GM12878 (cell line): ENCODE data around the gene MIOS. TPM values are rescaled to one million over a fixed set of nuclear protein-coding genes. Genes with fewer than 3 reads are reported as not detected.
A peak's percentile ranks its signal among the peaks of the same experiment; 100 is the strongest.

Experiments used
- ATF2 ChIP-seq: IDR thresholded peaks from 2 replicates; pipeline ENCODE4 v1.6.1; 2012; ENCODE audit warnings: low read length, inconsistent platforms
- CHD2 ChIP-seq: IDR thresholded peaks from 2 replicates; pipeline ENCODE4 v1.6.1; 2011; ENCODE audit warnings: low read depth, low read length, improper control_type of control experiment, borderline replicate concordance
- E2F8 ChIP-seq: fragments of 450-650 bp; IDR thresholded peaks from 2 replicates; pipeline ENCODE4 v1.6.1; 2018; ENCODE audit warnings: mild to moderate bottlenecking, low read depth, moderate library complexity; ENCODE audit not compliant: partially characterized antibody
- GATAD2B ChIP-seq: fragments of 450-650 bp; conservative IDR thresholded peaks from 2 replicates; pipeline ENCODE4 v1.6.1; 2017; ENCODE audit warnings: low read depth, mild to moderate bottlenecking, moderate library complexity
- HDAC6 ChIP-seq: fragments of 200-600 bp; sonication (generic); IDR thresholded peaks from one replicate; pipeline ENCODE4 v1.8.0; 2017; ENCODE audit warnings: antibody characterized with exemption; ENCODE audit not compliant: unreplicated experiment
- KDM1A ChIP-seq: fragments of 200-600 bp; sonication (generic); IDR thresholded peaks from 2 replicates; pipeline ENCODE4 v1.6.1; 2016; ENCODE audit warnings: borderline replicate concordance
- MYB ChIP-seq: fragments of 150-350 bp; IDR thresholded peaks from 2 replicates; pipeline ENCODE4 v1.6.1; 2014; ENCODE audit warnings: mild to moderate bottlenecking, low read depth, low read length, borderline replicate concordance
- NKRF ChIP-seq: fragments of 450-650 bp; conservative IDR thresholded peaks from 2 replicates; pipeline ENCODE4 v1.6.1; 2017; ENCODE audit warnings: mild to moderate bottlenecking, moderate library complexity
- NR2F1 ChIP-seq: fragments of 450-650 bp; conservative IDR thresholded peaks from 2 replicates; pipeline ENCODE4 v1.6.1; 2017; ENCODE audit warnings: mild to moderate bottlenecking
- SMAD1 ChIP-seq: fragments of 450-650 bp; IDR thresholded peaks from 2 replicates; pipeline ENCODE4 v1.6.1; 2018; ENCODE audit warnings: mild to moderate bottlenecking, low read depth; ENCODE audit not compliant: partially characterized antibody
- SMC3 ChIP-seq: IDR thresholded peaks from 2 replicates; pipeline ENCODE4 v1.6.1; 2011; ENCODE audit warnings: low read length, improper control_type of control experiment, borderline replicate concordance
- SRF ChIP-seq, 2 experiments: IDR thresholded peaks; 2 replicates each; pipeline ENCODE4 v1.6.1; 2011; ENCODE audit warnings: low read depth in 2 of 2, low read length in 2 of 2, mild to moderate bottlenecking in 1 of 2, moderate library complexity in 1 of 2
- TBL1XR1 ChIP-seq: IDR thresholded peaks from 2 replicates; pipeline ENCODE4 v1.6.1; 2012; ENCODE audit warnings: low read depth, low read length, improper control_type of control experiment
- ZNF274 ChIP-seq: IDR thresholded peaks from one replicate; pipeline ENCODE4 v1.8.0; 2011; ENCODE audit not compliant: insufficient read length, insufficient read depth
- ZNF592 ChIP-seq: fragments of 450-650 bp; IDR thresholded peaks from 2 replicates; pipeline ENCODE4 v1.6.1; 2017; ENCODE audit warnings: mild to moderate bottlenecking, moderate library complexity
- polyA plus RNA-seq, 11 experiments: library from polyadenylated mRNA; depleted of rRNA in 4 of 11; unstranded in 6 of 11; stranded (reverse) in 5 of 11; fragments of >200 nt; fragmentation: Nextera tagmentation in 4 of 11; fragmentation: Illumina TruSeq in 1 of 11; extraction: Ambion mirVana in 4 of 11; extraction: Trizol in 1 of 11; gene quantifications; 1 replicate in 1 of 11; 2 replicates in 10 of 11; pipeline versions ENCODE4 v1.2.1 to v1.2.3, GENCODE V29; 2011 to 2016; ENCODE audit warnings: inconsistent platforms in 2 of 11, missing spikeins in 2 of 11, low read depth in 1 of 11
- total RNA-seq, 4 experiments: library from RNA; depleted of rRNA in 3 of 4; stranded (reverse); fragments of >200 nt in 3 of 4; fragmentation: Illumina TruSeq in 1 of 4; extraction: Trizol in 1 of 4; gene quantifications; 2 replicates each; pipeline versions ENCODE4 v1.2.1 to v1.2.3, GENCODE V29; 2013 to 2021
- TF ChIP-seq, protein P1 (sequence below): fragments of 450-650 bp; formaldehyde crosslinking; IDR thresholded peaks from 2 replicates; pipeline ENCODE4 v1.4.0; 2020; ENCODE audit warnings: mild to moderate bottlenecking, moderate library complexity

The MIOS gene
- total and polyA plus RNA-seq, 10 of the 15 experiments (the other 5 are each of a cell fraction or from before 2014, with no cell fraction given) = 13.1 to 94.9 (median 54.2) TPM

DNA sequence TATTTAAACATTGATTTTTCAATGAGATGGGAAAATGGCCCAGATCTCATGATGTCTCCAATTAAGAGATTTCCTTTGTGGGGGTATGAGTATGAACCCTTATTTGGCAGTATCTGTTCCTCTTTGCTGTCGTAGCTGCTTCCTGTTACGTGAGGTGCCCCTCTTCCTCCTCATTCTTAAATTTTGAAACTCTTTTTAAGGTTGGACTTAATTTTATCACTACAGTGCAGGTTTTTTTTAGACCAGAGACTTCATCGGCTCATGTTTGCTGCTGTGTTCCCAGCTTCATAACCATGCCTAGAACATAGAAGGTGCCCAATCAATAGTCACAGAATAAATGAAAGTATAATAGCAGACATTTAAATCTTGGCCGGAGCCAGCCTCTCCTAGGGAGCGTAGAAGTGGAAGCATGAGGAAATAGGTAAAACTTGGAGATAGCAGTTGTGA, 2.4 kb downstream of the MIOS start (continued):
- TF ChIP-seq TBL1XR1 = no peak
- TF ChIP-seq ATF2 = peak; percentile 58
- no peak for TF ChIP-seq KDM1A
- TF ChIP-seq NR2F1 = no peak
- no peak for TF ChIP-seq NKRF
- TF ChIP-seq SMAD1 = peak; percentile 44
- no peak for TF ChIP-seq MYB
- TF ChIP-seq, protein P1, sequence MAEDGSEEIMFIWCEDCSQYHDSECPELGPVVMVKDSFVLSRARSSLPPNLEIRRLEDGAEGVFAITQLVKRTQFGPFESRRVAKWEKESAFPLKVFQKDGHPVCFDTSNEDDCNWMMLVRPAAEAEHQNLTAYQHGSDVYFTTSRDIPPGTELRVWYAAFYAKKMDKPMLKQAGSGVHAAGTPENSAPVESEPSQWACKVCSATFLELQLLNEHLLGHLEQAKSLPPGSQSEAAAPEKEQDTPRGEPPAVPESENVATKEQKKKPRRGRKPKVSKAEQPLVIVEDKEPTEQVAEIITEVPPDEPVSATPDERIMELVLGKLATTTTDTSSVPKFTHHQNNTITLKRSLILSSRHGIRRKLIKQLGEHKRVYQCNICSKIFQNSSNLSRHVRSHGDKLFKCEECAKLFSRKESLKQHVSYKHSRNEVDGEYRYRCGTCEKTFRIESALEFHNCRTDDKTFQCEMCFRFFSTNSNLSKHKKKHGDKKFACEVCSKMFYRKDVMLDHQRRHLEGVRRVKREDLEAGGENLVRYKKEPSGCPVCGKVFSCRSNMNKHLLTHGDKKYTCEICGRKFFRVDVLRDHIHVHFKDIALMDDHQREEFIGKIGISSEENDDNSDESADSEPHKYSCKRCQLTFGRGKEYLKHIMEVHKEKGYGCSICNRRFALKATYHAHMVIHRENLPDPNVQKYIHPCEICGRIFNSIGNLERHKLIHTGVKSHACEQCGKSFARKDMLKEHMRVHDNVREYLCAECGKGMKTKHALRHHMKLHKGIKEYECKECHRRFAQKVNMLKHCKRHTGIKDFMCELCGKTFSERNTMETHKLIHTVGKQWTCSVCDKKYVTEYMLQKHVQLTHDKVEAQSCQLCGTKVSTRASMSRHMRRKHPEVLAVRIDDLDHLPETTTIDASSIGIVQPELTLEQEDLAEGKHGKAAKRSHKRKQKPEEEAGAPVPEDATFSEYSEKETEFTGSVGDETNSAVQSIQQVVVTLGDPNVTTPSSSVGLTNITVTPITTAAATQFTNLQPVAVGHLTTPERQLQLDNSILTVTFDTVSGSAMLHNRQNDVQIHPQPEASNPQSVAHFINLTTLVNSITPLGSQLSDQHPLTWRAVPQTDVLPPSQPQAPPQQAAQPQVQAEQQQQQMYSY = no peak
- TF ChIP-seq SMC3 = no peak
- TF ChIP-seq SRF (IDR thresholded peaks at IDR 0.05; ENCODE audit: low read depth in 2 of 2, low read length in 2 of 2) = peak; percentile 88 to 98
- TF ChIP-seq E2F8 = no peak
- TF ChIP-seq GATAD2B = no peak
- no peak for TF ChIP-seq ZNF592
- TF ChIP-seq HDAC6 = no peak
- TF ChIP-seq ZNF274 = no peak
- TF ChIP-seq CHD2 = no peak
